Fibroblast of skin of left quadriceps (primary cell): ENCODE measurements around the gene PYY.
"Not testable (repeated sequence)": the region's sequence is repeated elsewhere in the genome, so short reads cannot be mapped to it uniquely, and the experiment has no call there.

ENCODE experiments used
- DNase-seq, 2 experiments: peaks; one replicate each; pipeline ENCODE4 v3.0.0-alpha.2; 2013; ENCODE audit warnings: low read depth in 2 of 2

The PYY gene

GRCh38 chr17:43945074-43945829, 8.5 kb downstream of the PYY start:
- peak; percentile 60 to 61 for DNase-seq

- no peak for DNase-seq
These were observed 11.6 kb downstream of the PYY start, which contains the start of gene PPY for GRCh38 chr17:43942051-43942685. PPY (minus strand) TSS chr17:43942476; CDS start chr17:43941654, 822 bp downstream.

- DNase-seq: peak in 1 of 2 experiments; percentile 17
These were observed 13.1 kb downstream of the PYY start for GRCh38 chr17:43940630-43941029.

GRCh38 chr17:43939886-43940285, 13.9 kb downstream of the PYY start:
- no peak for DNase-seq

GRCh38 chr17:43939452-43939851, 14.3 kb downstream of the PYY start:
- DNase-seq: not testable (repeated sequence)

- no peak for DNase-seq
These were observed 14.9 kb downstream of the PYY start for GRCh38 chr17:43938838-43939182.

GRCh38 chr17:43936434-43936833, 17.3 kb downstream of the PYY start:
- DNase-seq: peak in 1 of 2 experiments; percentile 14

- no peak for DNase-seq
These were observed 17.8 kb downstream of the PYY start for GRCh38 chr17:43935926-43936261.

- DNase-seq: no peak
These were observed 18.4 kb downstream of the PYY start for GRCh38 chr17:43935204-43935925.

GRCh38 chr17:43932923-43933322, 20.8 kb downstream of the PYY start:
- no peak for DNase-seq

GRCh38 chr17:43932357-43932756, 21.4 kb downstream of the PYY start:
- no peak for DNase-seq

- no peak for DNase-seq
These were observed 22.6 kb downstream of the PYY start for GRCh38 chr17:43931062-43931571.

GRCh38 chr17:43928609-43929008, 25.1 kb downstream of the PYY start:
- DNase-seq: no peak

- not testable (repeated sequence) for DNase-seq
These were observed 25.8 kb downstream of the PYY start for GRCh38 chr17:43927929-43928328.

- no peak for DNase-seq
These were observed 26.5 kb downstream of the PYY start for GRCh38 chr17:43927060-43927864.

GRCh38 chr17:43924558-43924957, 29.2 kb downstream of the PYY start:
- DNase-seq: no peak

- DNase-seq: no peak
These were observed 33.1 kb downstream of the PYY start for GRCh38 chr17:43920500-43921095.

- DNase-seq: no peak
These were observed 35.7 kb downstream of the PYY start for GRCh38 chr17:43918026-43918389.

GRCh38 chr17:43917348-43918025, 36.3 kb downstream of the PYY start:
- DNase-seq: no peak

- DNase-seq: no peak
These were observed 36.8 kb downstream of the PYY start for GRCh38 chr17:43917016-43917347.

- DNase-seq: no peak
These were observed 37.4 kb downstream of the PYY start for GRCh38 chr17:43916385-43916784.
